SK-N-SH (cell line): ENCODE data around the gene PRR35.

ENCODE experiments used
- EZH2phosphoT487 ChIP-seq: fragments of 200-600 bp; sonication (generic); IDR thresholded peaks from 2 replicates; pipeline ENCODE4 v1.6.1; 2017; ENCODE audit warnings: low read depth, mixed run types, mild to moderate bottlenecking, antibody characterized with exemption, moderate library complexity, borderline replicate concordance
- FOXJ3 ChIP-seq: sonication (generic); formaldehyde crosslinking; IDR thresholded peaks from 2 replicates; pipeline ENCODE4 v1.5.1; 2020; ENCODE audit warnings: mild to moderate bottlenecking, missing genetic modification reagents
- FOXM1 ChIP-seq: IDR thresholded peaks from 2 replicates; pipeline ENCODE4 v1.4.0; 2012; ENCODE audit warnings: low read depth, mild to moderate bottlenecking
- RAD21 ChIP-seq: IDR thresholded peaks from 2 replicates; pipeline ENCODE4 v1.6.1; 2012; ENCODE audit warnings: mild to moderate bottlenecking, low read length
- TF ChIP-seq, protein P1 (sequence below): fragments of 200-600 bp; sonication (generic); IDR thresholded peaks from 2 replicates; pipeline ENCODE4 v1.6.1; 2017; ENCODE audit warnings: antibody characterized with exemption, mild to moderate bottlenecking, moderate library complexity
- TF ChIP-seq, protein P2 (sequence below): IDR thresholded peaks from 2 replicates; pipeline ENCODE4 v1.4.0; 2012; ENCODE audit warnings: low read depth
- TF ChIP-seq, protein P3 (sequence below): fragments of 150-350 bp; IDR thresholded peaks from 2 replicates; pipeline ENCODE4 v1.6.1; 2017; ENCODE audit warnings: antibody characterized with exemption, low read length, low read depth, borderline replicate concordance

DNA sequence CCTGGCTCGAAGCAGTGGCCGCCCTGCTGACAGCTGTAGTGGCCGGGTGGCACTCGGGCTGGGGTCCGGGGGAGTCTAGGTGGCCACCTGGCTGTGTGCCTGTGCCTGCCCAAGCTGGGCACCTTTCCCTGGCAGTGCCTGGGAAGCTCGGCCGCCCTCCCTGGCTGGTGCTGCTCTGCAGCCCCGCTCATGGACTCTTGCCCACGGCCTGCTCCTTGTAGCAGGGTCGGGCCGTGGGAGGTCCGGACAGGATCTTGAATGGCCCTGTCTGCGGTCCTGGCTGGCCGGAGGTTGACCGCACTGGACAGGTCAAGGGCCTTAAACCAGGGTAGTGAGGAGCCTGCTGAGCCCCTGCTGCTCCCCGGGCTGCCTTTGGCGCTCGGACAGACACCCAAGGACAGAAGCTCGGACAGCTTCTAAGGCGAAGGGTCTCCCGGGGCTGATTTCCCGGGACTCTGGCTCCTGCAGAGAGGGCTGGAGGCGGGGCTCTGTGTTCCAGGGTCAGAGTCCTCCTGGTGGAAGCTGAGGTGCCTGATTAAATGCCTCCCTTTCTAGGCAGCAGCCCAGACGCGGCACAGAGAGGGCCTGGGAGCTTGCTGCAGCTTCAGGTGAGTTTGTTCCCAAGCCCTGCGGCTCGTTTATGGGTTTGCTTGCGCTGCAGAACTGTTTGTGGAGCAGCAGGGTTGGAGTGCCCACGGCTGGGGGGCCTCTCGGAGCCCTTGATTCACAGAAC, 26.6 kb upstream of the PRR35 start:
- TF ChIP-seq, protein P1, sequence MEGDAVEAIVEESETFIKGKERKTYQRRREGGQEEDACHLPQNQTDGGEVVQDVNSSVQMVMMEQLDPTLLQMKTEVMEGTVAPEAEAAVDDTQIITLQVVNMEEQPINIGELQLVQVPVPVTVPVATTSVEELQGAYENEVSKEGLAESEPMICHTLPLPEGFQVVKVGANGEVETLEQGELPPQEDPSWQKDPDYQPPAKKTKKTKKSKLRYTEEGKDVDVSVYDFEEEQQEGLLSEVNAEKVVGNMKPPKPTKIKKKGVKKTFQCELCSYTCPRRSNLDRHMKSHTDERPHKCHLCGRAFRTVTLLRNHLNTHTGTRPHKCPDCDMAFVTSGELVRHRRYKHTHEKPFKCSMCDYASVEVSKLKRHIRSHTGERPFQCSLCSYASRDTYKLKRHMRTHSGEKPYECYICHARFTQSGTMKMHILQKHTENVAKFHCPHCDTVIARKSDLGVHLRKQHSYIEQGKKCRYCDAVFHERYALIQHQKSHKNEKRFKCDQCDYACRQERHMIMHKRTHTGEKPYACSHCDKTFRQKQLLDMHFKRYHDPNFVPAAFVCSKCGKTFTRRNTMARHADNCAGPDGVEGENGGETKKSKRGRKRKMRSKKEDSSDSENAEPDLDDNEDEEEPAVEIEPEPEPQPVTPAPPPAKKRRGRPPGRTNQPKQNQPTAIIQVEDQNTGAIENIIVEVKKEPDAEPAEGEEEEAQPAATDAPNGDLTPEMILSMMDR, result no peak
- TF ChIP-seq, protein P2, sequence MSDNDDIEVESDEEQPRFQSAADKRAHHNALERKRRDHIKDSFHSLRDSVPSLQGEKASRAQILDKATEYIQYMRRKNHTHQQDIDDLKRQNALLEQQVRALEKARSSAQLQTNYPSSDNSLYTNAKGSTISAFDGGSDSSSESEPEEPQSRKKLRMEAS, result no peak
- TF ChIP-seq FOXJ3 (CRISPR knock-in tag) (no peak), EZH2phosphoT487 (no peak), FOXM1 (no peak), RAD21 (no peak)
- TF ChIP-seq, protein P3, sequence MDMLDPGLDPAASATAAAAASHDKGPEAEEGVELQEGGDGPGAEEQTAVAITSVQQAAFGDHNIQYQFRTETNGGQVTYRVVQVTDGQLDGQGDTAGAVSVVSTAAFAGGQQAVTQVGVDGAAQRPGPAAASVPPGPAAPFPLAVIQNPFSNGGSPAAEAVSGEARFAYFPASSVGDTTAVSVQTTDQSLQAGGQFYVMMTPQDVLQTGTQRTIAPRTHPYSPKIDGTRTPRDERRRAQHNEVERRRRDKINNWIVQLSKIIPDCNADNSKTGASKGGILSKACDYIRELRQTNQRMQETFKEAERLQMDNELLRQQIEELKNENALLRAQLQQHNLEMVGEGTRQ, result no peak
